Activated T-cell treated with anti-CD3 and anti-CD28 coated beads, Interleukin-2, amount 50 U/mL, for 24 hours (primary cell): Measurements from ENCODE around the gene LCE4A.

ENCODE experiments used
- DNase-seq: peaks from one replicate; pipeline ENCODE4 v3.0.0-alpha.2; 2020
- H3K27ac Mint-ChIP-seq: 2 replicates; pipeline ENCODE4 v1.8.0; 2020; ENCODE audit warnings: mild to moderate bottlenecking, mixed read lengths
- H3K27me3 Mint-ChIP-seq: 2 replicates; pipeline ENCODE4 v1.8.0; 2020; ENCODE audit warnings: mixed read lengths
- H3K36me3 Mint-ChIP-seq: 2 replicates; pipeline ENCODE4 v1.8.0; 2020; ENCODE audit warnings: low read depth, mixed read lengths
- H3K4me1 Mint-ChIP-seq: 2 replicates; pipeline ENCODE4 v1.8.0; 2020; ENCODE audit warnings: low read depth, mixed read lengths
- H3K4me3 Mint-ChIP-seq: 2 replicates; pipeline ENCODE4 v1.8.0; 2020; ENCODE audit warnings: mild to moderate bottlenecking, moderate library complexity, mixed read lengths
- H3K9me3 Mint-ChIP-seq: 2 replicates; pipeline ENCODE4 v1.8.0; 2020; ENCODE audit warnings: mixed read lengths

The LCE4A gene

GRCh38 chr1:152728986-152729385, 21.0 kb downstream of the LCE4A start:
- DNase-seq, result no peak
- H3K9me3 Mint-ChIP-seq, result no peaks in the 10 kb centered on the region
- peaks cover 19% of the 10 kb centered on the region for H3K27me3 Mint-ChIP-seq
- H3K27ac Mint-ChIP-seq, result no peak overlapping the region
- no peak overlapping the region for H3K4me3 Mint-ChIP-seq
- H3K4me1 Mint-ChIP-seq, result no peaks in the 10 kb centered on the region
- H3K36me3 Mint-ChIP-seq, result no peaks in the 10 kb centered on the region

- Mint-ChIP-seq H3K4me1 (no peaks in the 10 kb centered on the region), H3K27me3 (peaks cover 21% of the 10 kb centered on the region), H3K27ac (no peak overlapping the region), H3K9me3 (no peaks in the 10 kb centered on the region), H3K4me3 (no peak overlapping the region), H3K36me3 (no peaks in the 10 kb centered on the region)
- DNase-seq, result no peak
Observed at GRCh38 chr1:152735648-152736047, 27.7 kb downstream of the LCE4A start.

GRCh38 chr1:152737997-152738396, 30.0 kb downstream of the LCE4A start:
- no peak overlapping the region for H3K4me3 Mint-ChIP-seq
- H3K27me3 Mint-ChIP-seq, result peaks cover 27% of the 10 kb centered on the region
- DNase-seq, result no peak
- H3K36me3 Mint-ChIP-seq, result no peaks in the 10 kb centered on the region
- no peaks in the 10 kb centered on the region for H3K9me3 Mint-ChIP-seq
- H3K4me1 Mint-ChIP-seq, result no peaks in the 10 kb centered on the region
- H3K27ac Mint-ChIP-seq, result no peak overlapping the region

GRCh38 chr1:152739841-152740240, 31.9 kb downstream of the LCE4A start:
- Mint-ChIP-seq H3K4me1 (no peaks in the 10 kb centered on the region), H3K36me3 (no peaks in the 10 kb centered on the region), H3K4me3 (no peak overlapping the region), H3K27ac (no peak overlapping the region), H3K9me3 (no peaks in the 10 kb centered on the region), H3K27me3 (peaks cover 30% of the 10 kb centered on the region)
- no peak for DNase-seq

- no peak overlapping the region for H3K4me3 Mint-ChIP-seq
- H3K27me3 Mint-ChIP-seq, result peaks cover 36% of the 10 kb centered on the region
- no peak for DNase-seq
- H3K27ac Mint-ChIP-seq, result no peak overlapping the region
- H3K9me3 Mint-ChIP-seq, result no peaks in the 10 kb centered on the region
- H3K4me1 Mint-ChIP-seq, result no peaks in the 10 kb centered on the region
- no peaks in the 10 kb centered on the region for H3K36me3 Mint-ChIP-seq
Observed at GRCh38 chr1:152741656-152742055, 33.7 kb downstream of the LCE4A start.

GRCh38 chr1:152743371-152744145, 35.6 kb downstream of the LCE4A start:
- no peak for DNase-seq
- no peaks in the 10 kb centered on the region for H3K9me3 Mint-ChIP-seq
- peaks cover 39% of the 10 kb centered on the region for H3K27me3 Mint-ChIP-seq
- H3K4me1 Mint-ChIP-seq, result no peaks in the 10 kb centered on the region
- H3K27ac Mint-ChIP-seq, result no peak overlapping the region
- H3K4me3 Mint-ChIP-seq, result no peak overlapping the region
- H3K36me3 Mint-ChIP-seq, result no peaks in the 10 kb centered on the region

GRCh38 chr1:152745289-152745704, 37.3 kb downstream of the LCE4A start:
- peaks cover 41% of the 10 kb centered on the region for H3K27me3 Mint-ChIP-seq

GRCh38 chr1:152745765-152746444, 37.9 kb downstream of the LCE4A start:
- Mint-ChIP-seq H3K9me3 (no peaks in the 10 kb centered on the region), H3K27ac (no peak overlapping the region), H3K4me3 (no peak overlapping the region), H3K36me3 (no peaks in the 10 kb centered on the region), H3K4me1 (no peaks in the 10 kb centered on the region), H3K27me3 (peaks cover 46% of the 10 kb centered on the region)
- DNase-seq, result no peak

More at GRCh38 chr1:152745289-152745704, 37.3 kb downstream of the LCE4A start:
- H3K36me3 Mint-ChIP-seq, result no peaks in the 10 kb centered on the region
- H3K4me3 Mint-ChIP-seq, result no peak overlapping the region
- no peaks in the 10 kb centered on the region for H3K4me1 Mint-ChIP-seq
- no peaks in the 10 kb centered on the region for H3K9me3 Mint-ChIP-seq
- H3K27ac Mint-ChIP-seq, result no peak overlapping the region
- no peak for DNase-seq

GRCh38 chr1:152747831-152748230, 39.9 kb downstream of the LCE4A start:
- Mint-ChIP-seq H3K36me3 (no peaks in the 10 kb centered on the region), H3K9me3 (no peaks in the 10 kb centered on the region), H3K4me3 (no peak overlapping the region), H3K4me1 (no peaks in the 10 kb centered on the region), H3K27ac (no peak overlapping the region), H3K27me3 (peaks cover 41% of the 10 kb centered on the region)
- DNase-seq, result no peak

- no peaks in the 10 kb centered on the region for H3K36me3 Mint-ChIP-seq
- H3K4me1 Mint-ChIP-seq, result no peaks in the 10 kb centered on the region
- no peak overlapping the region for H3K4me3 Mint-ChIP-seq
- no peak overlapping the region for H3K27ac Mint-ChIP-seq
- H3K27me3 Mint-ChIP-seq, result peaks cover 41% of the 10 kb centered on the region
- H3K9me3 Mint-ChIP-seq, result no peaks in the 10 kb centered on the region
- no peak for DNase-seq
Observed at GRCh38 chr1:152752225-152752624, 44.3 kb downstream of the LCE4A start.

GRCh38 chr1:152753586-152753985, 45.6 kb downstream of the LCE4A start:
- no peaks in the 10 kb centered on the region for H3K36me3 Mint-ChIP-seq
- H3K27me3 Mint-ChIP-seq, result peaks cover 40% of the 10 kb centered on the region
- H3K27ac Mint-ChIP-seq, result no peak overlapping the region
- no peaks in the 10 kb centered on the region for H3K4me1 Mint-ChIP-seq
- H3K9me3 Mint-ChIP-seq, result no peaks in the 10 kb centered on the region
- DNase-seq, result no peak
- no peak overlapping the region for H3K4me3 Mint-ChIP-seq

GRCh38 chr1:152756872-152757271, 48.9 kb downstream of the LCE4A start:
- DNase-seq, result no peak
- Mint-ChIP-seq H3K4me3 (no peak overlapping the region), H3K36me3 (no peaks in the 10 kb centered on the region), H3K27me3 (peaks cover 38% of the 10 kb centered on the region), H3K27ac (no peak overlapping the region), H3K9me3 (no peaks in the 10 kb centered on the region), H3K4me1 (no peaks in the 10 kb centered on the region)

GRCh38 chr1:152757747-152758146, 49.8 kb downstream of the LCE4A start, which contains the start of gene KPRP:
KPRP (plus strand) TSS chr1:152758025; CDS start chr1:152759589, 1,564 bp downstream.
- no peak for DNase-seq
- Mint-ChIP-seq H3K27me3 (peaks cover 38% of the 10 kb centered on the region), H3K27ac (no peak within 1 kb of the TSS), H3K4me3 (no peak within 1 kb of the TSS), H3K4me1 (no peaks in the 10 kb centered on the region), H3K36me3 (no peaks in the 10 kb centered on the region), H3K9me3 (no peaks in the 10 kb centered on the region)

- no peak overlapping the region for H3K27ac Mint-ChIP-seq
- no peaks in the 10 kb centered on the region for H3K9me3 Mint-ChIP-seq
- no peaks in the 10 kb centered on the region for H3K4me1 Mint-ChIP-seq
- H3K4me3 Mint-ChIP-seq, result no peak overlapping the region
- H3K36me3 Mint-ChIP-seq, result no peaks in the 10 kb centered on the region
- no peak for DNase-seq
- peaks cover 36% of the 10 kb centered on the region for H3K27me3 Mint-ChIP-seq
Observed at GRCh38 chr1:152758636-152759035, 50.7 kb downstream of the LCE4A start.
